ENCODE data around the gene ADGRV1. TPM values are rescaled to one million over a fixed set of nuclear protein-coding genes. Genes with fewer than 3 reads are reported as not detected.
"Not testable (repeated sequence)": the region's sequence is repeated elsewhere in the genome, so short reads cannot be mapped to it uniquely, and the experiment has no call there.

Gene ADGRV1
- total RNA-seq, 2 donors from 2014 or later: 16.4 to 20.9 TPM

- WGBS: 66% methylated on average over 1 of the region's 1 CpG
- TF ChIP-seq CTCF (IDR thresholded peaks at IDR 0.05): no peak
- no peak for TF ChIP-seq POLR2AphosphoS5 (IDR thresholded peaks at IDR 0.05)
- TF ChIP-seq POLR2A (IDR thresholded peaks at IDR 0.05): no peak
- intact Hi-C loops (cut with DNase I): no loop called here
Observed at GRCh38 chr5:91042247-91042935, 483.8 kb downstream of the ADGRV1 start.

GRCh38 chr5:91042936-91043255 is 484.3 kb downstream of the ADGRV1 start:
- TF ChIP-seq CTCF (IDR thresholded peaks at IDR 0.05) (no peak), POLR2AphosphoS5 (IDR thresholded peaks at IDR 0.05) (peak; percentile 48)
- Histone ChIP-seq H3K36me3 (no peaks in the 10 kb centered on the region), H3K9me3 (no peaks in the 10 kb centered on the region), H3K4me1 (replicated peaks) (no peaks in the 10 kb centered on the region), H3K4me3 (no peak overlapping the region), H3K27ac (peak overlapping the region; percentile 15 to 35), H3K27me3 (replicated peaks; ENCODE audit: insufficient read depth) (no peaks in the 10 kb centered on the region)
- intact Hi-C loops (cut with DNase I): no loop called here
- DNase-seq (ENCODE audit: low spot score): no peak
- 3% methylated on average over 2 of the region's 2 CpGs for WGBS

More at GRCh38 chr5:91042247-91042935, 483.8 kb downstream of the ADGRV1 start:
- DNase-seq (ENCODE audit: low spot score): no peak
- H3K9me3 ChIP-seq: no peaks in the 10 kb centered on the region
- H3K4me3 ChIP-seq: no peak overlapping the region
- H3K36me3 ChIP-seq: no peaks in the 10 kb centered on the region
- H3K27ac ChIP-seq: peak overlapping the region; percentile 15 to 35
- no peaks in the 10 kb centered on the region for H3K27me3 ChIP-seq (replicated peaks; ENCODE audit: insufficient read depth)
- no peaks in the 10 kb centered on the region for H3K4me1 ChIP-seq (replicated peaks)

DNA sequence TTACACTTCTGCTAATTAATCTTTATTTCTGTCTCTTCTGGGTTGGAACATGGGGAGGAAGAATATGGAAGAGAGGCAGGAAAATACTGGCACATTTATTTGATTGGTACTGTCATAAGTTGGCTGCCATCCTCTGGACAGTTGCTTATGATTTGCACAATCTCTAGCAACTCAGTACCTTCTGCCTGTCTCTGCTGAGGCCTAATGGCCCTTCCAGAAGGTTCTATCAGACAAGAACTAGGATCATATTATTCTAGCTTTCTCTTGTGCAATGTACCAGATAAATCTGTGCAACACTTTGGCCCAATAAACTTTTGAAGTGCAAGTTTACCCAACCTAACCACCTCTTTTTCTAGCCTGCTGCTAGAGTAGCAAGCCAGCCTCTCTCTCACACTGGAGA is 489.5 kb downstream of the ADGRV1 start:
- H3K27ac ChIP-seq: no peak overlapping the region
- no peaks in the 10 kb centered on the region for H3K36me3 ChIP-seq
- H3K4me1 ChIP-seq (replicated peaks): no peaks in the 10 kb centered on the region
- TF ChIP-seq POLR2A (IDR thresholded peaks at IDR 0.05) (no peak), CTCF (IDR thresholded peaks at IDR 0.05) (no peak), POLR2AphosphoS5 (IDR thresholded peaks at IDR 0.05) (no peak)
- DNase-seq (ENCODE audit: low spot score): no peak
- H3K9me3 ChIP-seq: no peaks in the 10 kb centered on the region
- H3K4me3 ChIP-seq: no peak overlapping the region
- no peaks in the 10 kb centered on the region for H3K27me3 ChIP-seq (replicated peaks; ENCODE audit: insufficient read depth)
- intact Hi-C loops (cut with DNase I): no loop called here

GRCh38 chr5:91049112-91049511 is 490.5 kb downstream of the ADGRV1 start:
- Histone ChIP-seq H3K4me3 (no peak overlapping the region), H3K4me1 (replicated peaks) (no peaks in the 10 kb centered on the region), H3K27ac (no peak overlapping the region), H3K27me3 (replicated peaks; ENCODE audit: insufficient read depth) (no peaks in the 10 kb centered on the region), H3K9me3 (no peaks in the 10 kb centered on the region), H3K36me3 (no peaks in the 10 kb centered on the region)
- no peak for DNase-seq (ENCODE audit: low spot score)
- intact Hi-C loops (cut with DNase I): no loop called here
- no peak for TF ChIP-seq POLR2AphosphoS5 (IDR thresholded peaks at IDR 0.05)
- TF ChIP-seq CTCF (IDR thresholded peaks at IDR 0.05): no peak
- TF ChIP-seq POLR2A (IDR thresholded peaks at IDR 0.05): no peak

GRCh38 chr5:91049800-91050199 is 491.2 kb downstream of the ADGRV1 start:
- no peaks in the 10 kb centered on the region for H3K36me3 ChIP-seq
- 62% methylated on average over 2 of the region's 2 CpGs for WGBS

DNA sequence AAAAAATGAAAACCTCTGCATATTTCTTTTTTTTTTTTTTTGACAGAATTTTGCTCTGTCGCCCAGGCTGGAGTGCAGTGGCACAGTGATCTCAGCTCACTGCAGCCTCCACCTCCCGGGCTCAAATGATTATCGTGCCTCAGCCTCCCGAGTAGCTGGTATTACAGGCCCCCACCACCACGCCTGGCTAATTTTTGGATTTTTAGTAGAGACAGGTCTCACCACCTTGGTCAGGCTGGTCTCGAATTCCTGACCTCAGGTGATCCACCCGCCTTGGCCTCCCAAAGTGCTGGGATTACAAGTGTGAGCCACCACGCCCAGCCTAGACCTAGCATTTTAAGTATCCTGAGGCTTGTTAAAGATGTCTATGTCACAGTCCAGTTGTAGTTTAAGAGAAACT is 493.8 kb downstream of the ADGRV1 start:
- intact Hi-C loops (cut with DNase I): loop anchor here (5.0 kb wide), 1 partner anchor 330 kb away; the partner anchor contains the start of gene ARRDC3
- not testable (repeated sequence) for H3K4me3 ChIP-seq; H3K36me3 ChIP-seq; H3K27me3 ChIP-seq (replicated peaks; ENCODE audit: insufficient read depth); H3K9me3 ChIP-seq; DNase-seq (ENCODE audit: low spot score); H3K4me1 ChIP-seq (replicated peaks); H3K27ac ChIP-seq
- 97% methylated on average over 8 of the region's 8 CpGs for WGBS

More at GRCh38 chr5:91049800-91050199, 491.2 kb downstream of the ADGRV1 start:
- Histone ChIP-seq H3K27me3 (replicated peaks; ENCODE audit: insufficient read depth) (no peaks in the 10 kb centered on the region), H3K27ac (no peak overlapping the region), H3K4me3 (no peak overlapping the region), H3K9me3 (no peaks in the 10 kb centered on the region), H3K4me1 (replicated peaks) (no peaks in the 10 kb centered on the region)
- TF ChIP-seq CTCF (IDR thresholded peaks at IDR 0.05) (no peak), POLR2AphosphoS5 (IDR thresholded peaks at IDR 0.05) (no peak), POLR2A (IDR thresholded peaks at IDR 0.05) (no peak)
- DNase-seq (ENCODE audit: low spot score): peak; percentile 20
- intact Hi-C loops (cut with DNase I): loop anchor here (5.0 kb wide), 1 partner anchor 333 kb away; the partner anchor contains the start of gene ARRDC3

Measured in prostate gland (tissue), 2 donors.